K562 (cell line): ENCODE measurements around the gene DPH2. TPM values are rescaled to one million over a fixed set of nuclear protein-coding genes. Genes with fewer than 3 reads are reported as not detected.
A peak's percentile ranks its signal among the peaks of the same experiment; 100 is the strongest.

ENCODE experiments used
- ATF1 ChIP-seq, 2 experiments: fragments of 450-650 bp in 1 of 2; IDR thresholded peaks; 2 replicates each; pipeline ENCODE4 v1.6.1; 2016; ENCODE audit warnings: missing compliant biosample characterization in 1 of 2, missing genetic modification characterization in 1 of 2
- CBX8 ChIP-seq: fragments of 200-600 bp; sonication (generic); IDR thresholded peaks from 2 replicates; pipeline ENCODE4 v1.6.1; 2012; ENCODE audit warnings: borderline replicate concordance, mixed run types, low read depth, mild to moderate bottlenecking, moderate library complexity, mixed read lengths, low read length, control low read depth, inconsistent platforms; ENCODE audit not compliant: poor library complexity, severe bottlenecking; ENCODE audit errors: extremely low read depth
- CEBPG ChIP-seq, 3 experiments: fragments of 200-800 bp in 1 of 3; sonication (Bioruptor generic) in 1 of 3; sonication (generic) in 1 of 3; formaldehyde crosslinking in 1 of 3; IDR thresholded peaks in 2 of 3; conservative IDR thresholded peaks in 1 of 3; 2 replicates each; pipeline versions ENCODE4 v1.6.1 to v1.8.0; 2016 to 2022; ENCODE audit warnings: missing compliant biosample characterization in 2 of 3, missing genetic modification characterization in 2 of 3, mild to moderate bottlenecking in 1 of 3, missing genetic modification reagents in 1 of 3
- PTRF ChIP-seq: fragments of 450-650 bp; IDR thresholded peaks from 2 replicates; pipeline ENCODE4 v1.6.1; 2016; ENCODE audit warnings: mild to moderate bottlenecking, missing genetic modification characterization, missing compliant biosample characterization
- RBFOX2 ChIP-seq: fragments of 200-400 bp; formaldehyde crosslinking; IDR thresholded peaks from 2 replicates; pipeline ENCODE4 v1.6.1; 2017; ENCODE audit warnings: low read depth, mild to moderate bottlenecking, low read length, moderate library complexity
- SETDB1 ChIP-seq: IDR thresholded peaks from one replicate; pipeline ENCODE4 v1.6.1; 2012; ENCODE audit warnings: low read length, control low read depth, inconsistent platforms
- SRSF9 ChIP-seq: fragments of 200-400 bp; formaldehyde crosslinking; IDR thresholded peaks from 2 replicates; pipeline ENCODE4 v1.6.1; 2017; ENCODE audit warnings: low read depth, low read length, borderline replicate concordance
- TBP ChIP-seq: optimal IDR thresholded peaks from 2 replicates; pipeline ENCODE3; 2011; ENCODE audit warnings: low read depth, low read length, improper control_type of control experiment
- U2AF1 ChIP-seq: fragments of 200-400 bp; formaldehyde crosslinking; optimal IDR thresholded peaks from 2 replicates; pipeline ENCODE3; 2017; ENCODE audit warnings: mild to moderate bottlenecking, low read depth, low read length, moderate library complexity
- XRCC3 ChIP-seq: fragments of 450-650 bp; IDR thresholded peaks from 2 replicates; pipeline ENCODE4 v1.6.1; 2017; ENCODE audit warnings: mild to moderate bottlenecking, moderate library complexity
- ZNF174 ChIP-seq: fragments of 250-450 bp; sonication (Bioruptor Pico); IDR thresholded peaks from 2 replicates; pipeline ENCODE4 v1.4.0; 2020; ENCODE audit warnings: mild to moderate bottlenecking
- ZNF764 ChIP-seq: fragments of 250-450 bp; sonication (Bioruptor Pico); IDR thresholded peaks from 2 replicates; pipeline ENCODE4 v1.4.0; 2020; ENCODE audit warnings: low read depth, mild to moderate bottlenecking, moderate library complexity
- ZNF79 ChIP-seq: fragments of 250-450 bp; sonication (Bioruptor Pico); IDR thresholded peaks from 2 replicates; pipeline ENCODE4 v1.4.0; 2020; ENCODE audit warnings: low read depth, mild to moderate bottlenecking, moderate library complexity
- polyA plus RNA-seq, 8 experiments: library from polyadenylated mRNA; depleted of rRNA in 4 of 8; stranded (reverse) in 5 of 8; unstranded in 3 of 8; fragments of >200 nt; fragmentation: Nextera tagmentation in 2 of 8; fragmentation: Illumina TruSeq in 1 of 8; extraction: Ambion mirVana in 2 of 8; extraction: Trizol in 1 of 8; gene quantifications; 2 replicates each; pipeline versions ENCODE4 v1.2.1 to v1.2.3, GENCODE V29; 2011 to 2014; ENCODE audit warnings: inconsistent platforms in 1 of 8, missing spikeins in 1 of 8
- total RNA-seq, 7 experiments: library from RNA; depleted of rRNA in 6 of 7; stranded (reverse); fragments of >200 nt in 6 of 7; fragmentation: Illumina TruSeq in 2 of 7; extraction: Trizol in 2 of 7; gene quantifications; 2 replicates each; pipeline versions ENCODE4 v1.2.1 to v1.2.3, GENCODE V29; 2011 to 2021; ENCODE audit warnings: low replicate concordance in 1 of 7
- TF ChIP-seq, protein P1 (sequence below): fragments of 450-650 bp; formaldehyde crosslinking; IDR thresholded peaks from 2 replicates; pipeline ENCODE4 v1.4.0; 2020; ENCODE audit warnings: mild to moderate bottlenecking, mixed read lengths
- TF ChIP-seq, protein P2 (sequence below), 2 experiments: fragments of 450-650 bp in 1 of 2; sonication (generic) in 1 of 2; formaldehyde crosslinking in 1 of 2; IDR thresholded peaks in 1 of 2; conservative IDR thresholded peaks in 1 of 2; 2 replicates each; pipeline versions ENCODE4 v1.6.1 to v1.8.1; 2016 to 2023; ENCODE audit warnings: mild to moderate bottlenecking in 2 of 2, moderate library complexity in 2 of 2, inconsistent platforms in 1 of 2, missing genetic modification reagents in 1 of 2
- TF ChIP-seq, protein P3 (sequence below): fragments of 250-450 bp; sonication (Bioruptor Pico); IDR thresholded peaks from 2 replicates; pipeline ENCODE4 v1.4.0; 2020
- TF ChIP-seq, protein P4 (sequence below), 3 experiments: fragments of 200-800 bp in 1 of 3; fragments of 250-450 bp in 1 of 3; fragments of 450-650 bp in 1 of 3; sonication (Bioruptor Pico) in 1 of 3; sonication (Bioruptor generic) in 1 of 3; formaldehyde crosslinking in 1 of 3; IDR thresholded peaks; 2 replicates each; pipeline versions ENCODE4 v1.6.1 to v1.8.0; 2016 to 2022; ENCODE audit warnings: mild to moderate bottlenecking in 2 of 3, missing genetic modification characterization in 2 of 3, missing compliant biosample characterization in 1 of 3, moderate library complexity in 1 of 3

The DPH2 gene
- total and polyA plus RNA-seq, 9 of the 15 experiments (the other 6 are each of a cell fraction or from before 2014, with no cell fraction given): 17.9 to 94.1 (median 68.1) TPM

DNA sequence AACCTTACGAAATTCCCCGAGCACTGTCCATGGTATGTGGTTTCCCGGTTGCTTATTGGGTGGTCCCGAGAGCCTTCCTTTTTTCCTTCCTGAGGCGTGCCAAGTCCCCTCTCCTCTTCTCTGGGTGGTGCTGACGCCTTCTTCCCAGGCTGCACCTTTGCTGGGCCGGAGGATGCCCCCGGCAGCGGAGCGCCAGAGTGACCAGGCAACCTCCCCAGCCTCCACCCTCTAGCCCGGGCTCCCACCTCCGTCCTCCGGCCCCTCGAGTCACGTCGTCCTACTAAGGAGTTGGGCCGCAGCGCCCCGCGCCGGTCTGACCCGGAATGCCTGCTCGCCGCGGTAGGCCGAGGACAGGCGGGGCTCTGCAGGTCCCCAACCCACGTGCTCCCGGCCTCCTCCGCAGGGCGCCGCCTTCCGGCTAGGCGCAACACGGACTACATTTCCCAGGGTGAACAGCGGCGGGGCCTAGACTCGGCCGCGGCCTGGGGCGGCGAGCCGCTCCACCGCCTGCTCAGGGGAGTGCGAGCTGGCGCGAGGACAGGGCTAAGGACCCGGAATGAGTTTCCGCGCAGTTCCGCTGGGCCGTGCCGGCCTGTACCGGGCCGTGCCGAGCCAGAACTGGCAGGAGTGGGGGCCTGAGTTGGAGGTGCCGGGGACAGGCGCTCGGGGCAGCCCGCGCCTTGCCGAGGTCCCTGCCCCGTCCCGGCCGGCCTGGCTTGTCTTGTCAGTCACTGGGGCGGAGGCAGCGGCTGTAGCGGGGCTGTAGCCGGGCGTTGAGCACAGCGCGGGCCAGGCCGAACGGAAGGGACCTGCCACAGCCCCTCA, 23.4 kb upstream of the DPH2 start, which contains the start of gene IPO13 (continued):
- TF ChIP-seq, protein P1, sequence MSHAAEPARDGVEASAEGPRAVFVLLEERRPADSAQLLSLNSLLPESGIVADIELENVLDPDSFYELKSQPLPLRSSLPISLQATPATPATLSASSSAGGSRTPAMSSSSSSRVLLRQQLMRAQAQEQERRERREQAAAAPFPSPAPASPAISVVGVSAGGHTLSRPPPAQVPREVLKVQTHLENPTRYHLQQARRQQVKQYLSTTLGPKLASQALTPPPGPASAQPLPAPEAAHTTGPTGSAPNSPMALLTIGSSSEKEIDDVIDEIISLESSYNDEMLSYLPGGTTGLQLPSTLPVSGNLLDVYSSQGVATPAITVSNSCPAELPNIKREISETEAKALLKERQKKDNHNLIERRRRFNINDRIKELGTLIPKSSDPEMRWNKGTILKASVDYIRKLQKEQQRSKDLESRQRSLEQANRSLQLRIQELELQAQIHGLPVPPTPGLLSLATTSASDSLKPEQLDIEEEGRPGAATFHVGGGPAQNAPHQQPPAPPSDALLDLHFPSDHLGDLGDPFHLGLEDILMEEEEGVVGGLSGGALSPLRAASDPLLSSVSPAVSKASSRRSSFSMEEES (CRISPR knock-in tag): 0 out of 2 replicates have a peak, but pooled peaks have one; percentile 1
- TF ChIP-seq ZNF764 (CRISPR knock-in tag) (no peak), RBFOX2 (peak; percentile 96), CEBPG (CRISPR knock-in tag; IDR thresholded peaks at IDR 0.05) (no peak), CEBPG (tag; conservative IDR thresholded peaks at IDR 0.05 in 1 of 2, IDR thresholded peaks at IDR 0.05 in 1 of 2) (peak; percentile 25 to 83; a peak in 2 of 4 replicates), SRSF9 (no peak), XRCC3 (no peak), PTRF (tag) (no peak), TBP (peak; percentile 91), ZNF79 (CRISPR knock-in tag) (no peak), U2AF1 (peak; percentile 89), SETDB1 (no peak), ZNF174 (no peak), ATF1 (CRISPR knock-in tag; IDR thresholded peaks at IDR 0.05) (no peak), ATF1 (tag; IDR thresholded peaks at IDR 0.05) (peak; percentile 90), CBX8 (no peak)
- TF ChIP-seq, protein P2, sequence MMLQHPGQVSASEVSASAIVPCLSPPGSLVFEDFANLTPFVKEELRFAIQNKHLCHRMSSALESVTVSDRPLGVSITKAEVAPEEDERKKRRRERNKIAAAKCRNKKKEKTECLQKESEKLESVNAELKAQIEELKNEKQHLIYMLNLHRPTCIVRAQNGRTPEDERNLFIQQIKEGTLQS (IDR thresholded peaks at IDR 0.05): no peak
- TF ChIP-seq, protein P2 (CRISPR knock-in tag; conservative IDR thresholded peaks at IDR 0.05): peak; percentile 85
- TF ChIP-seq, protein P3, sequence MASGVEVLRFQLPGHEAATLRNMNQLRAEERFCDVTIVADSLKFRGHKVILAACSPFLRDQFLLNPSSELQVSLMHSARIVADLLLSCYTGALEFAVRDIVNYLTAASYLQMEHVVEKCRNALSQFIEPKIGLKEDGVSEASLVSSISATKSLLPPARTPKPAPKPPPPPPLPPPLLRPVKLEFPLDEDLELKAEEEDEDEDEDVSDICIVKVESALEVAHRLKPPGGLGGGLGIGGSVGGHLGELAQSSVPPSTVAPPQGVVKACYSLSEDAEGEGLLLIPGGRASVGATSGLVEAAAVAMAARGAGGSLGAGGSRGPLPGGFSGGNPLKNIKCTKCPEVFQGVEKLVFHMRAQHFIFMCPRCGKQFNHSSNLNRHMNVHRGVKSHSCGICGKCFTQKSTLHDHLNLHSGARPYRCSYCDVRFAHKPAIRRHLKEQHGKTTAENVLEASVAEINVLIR (CRISPR knock-in tag): peak; percentile 11; the same call in 1 of the 2 replicates
- TF ChIP-seq, protein P4, sequence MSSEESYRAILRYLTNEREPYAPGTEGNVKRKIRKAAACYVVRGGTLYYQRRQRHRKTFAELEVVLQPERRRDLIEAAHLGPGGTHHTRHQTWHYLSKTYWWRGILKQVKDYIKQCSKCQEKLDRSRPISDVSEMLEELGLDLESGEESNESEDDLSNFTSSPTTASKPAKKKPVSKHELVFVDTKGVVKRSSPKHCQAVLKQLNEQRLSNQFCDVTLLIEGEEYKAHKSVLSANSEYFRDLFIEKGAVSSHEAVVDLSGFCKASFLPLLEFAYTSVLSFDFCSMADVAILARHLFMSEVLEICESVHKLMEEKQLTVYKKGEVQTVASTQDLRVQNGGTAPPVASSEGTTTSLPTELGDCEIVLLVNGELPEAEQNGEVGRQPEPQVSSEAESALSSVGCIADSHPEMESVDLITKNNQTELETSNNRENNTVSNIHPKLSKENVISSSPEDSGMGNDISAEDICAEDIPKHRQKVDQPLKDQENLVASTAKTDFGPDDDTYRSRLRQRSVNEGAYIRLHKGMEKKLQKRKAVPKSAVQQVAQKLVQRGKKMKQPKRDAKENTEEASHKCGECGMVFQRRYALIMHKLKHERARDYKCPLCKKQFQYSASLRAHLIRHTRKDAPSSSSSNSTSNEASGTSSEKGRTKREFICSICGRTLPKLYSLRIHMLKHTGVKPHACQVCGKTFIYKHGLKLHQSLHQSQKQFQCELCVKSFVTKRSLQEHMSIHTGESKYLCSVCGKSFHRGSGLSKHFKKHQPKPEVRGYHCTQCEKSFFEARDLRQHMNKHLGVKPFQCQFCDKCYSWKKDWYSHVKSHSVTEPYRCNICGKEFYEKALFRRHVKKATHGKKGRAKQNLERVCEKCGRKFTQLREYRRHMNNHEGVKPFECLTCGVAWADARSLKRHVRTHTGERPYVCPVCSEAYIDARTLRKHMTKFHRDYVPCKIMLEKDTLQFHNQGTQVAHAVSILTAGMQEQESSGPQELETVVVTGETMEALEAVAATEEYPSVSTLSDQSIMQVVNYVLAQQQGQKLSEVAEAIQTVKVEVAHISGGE (CRISPR knock-in tag; IDR thresholded peaks at IDR 0.05): peak in 1 of 3 experiments; percentile 80; a peak in 2 of 6 replicates
